K562 (cell line): Measurements from ENCODE around the gene ALOX12B. TPM values are rescaled to one million over a fixed set of nuclear protein-coding genes. Genes with fewer than 3 reads are reported as not detected.

Source experiments
- ATF2 ChIP-seq: sonication (generic); formaldehyde crosslinking; IDR thresholded peaks from 2 replicates; pipeline ENCODE4 v1.8.1; 2022; ENCODE audit warnings: missing genetic modification reagents
- ATF7 ChIP-seq: fragments of 450-650 bp; IDR thresholded peaks from 2 replicates; pipeline ENCODE4 v1.7.1; 2014; ENCODE audit warnings: mild to moderate bottlenecking, moderate library complexity
- CREB3L1 ChIP-seq: fragments of 450-650 bp; IDR thresholded peaks from 2 replicates; pipeline ENCODE4 v1.6.1; 2014; ENCODE audit warnings: low read depth, mild to moderate bottlenecking, moderate library complexity, borderline replicate concordance
- FIP1L1 ChIP-seq: fragments of 200-400 bp; formaldehyde crosslinking; IDR thresholded peaks from 2 replicates; pipeline ENCODE4 v1.6.1; 2018; ENCODE audit warnings: mild to moderate bottlenecking, low read depth, low read length; ENCODE audit not compliant: poor library complexity, severe bottlenecking
- FOXJ3 ChIP-seq: sonication (generic); formaldehyde crosslinking; IDR thresholded peaks from 2 replicates; pipeline ENCODE4 v1.4.0; 2020; ENCODE audit warnings: mild to moderate bottlenecking, missing genetic modification reagents
- GATAD2A ChIP-seq: fragments of 450-650 bp; IDR thresholded peaks from 2 replicates; pipeline ENCODE4 v1.6.1; 2017
- KHSRP ChIP-seq: fragments of 450-650 bp; IDR thresholded peaks from 2 replicates; pipeline ENCODE4 v1.6.1; 2017
- MNT ChIP-seq, 2 experiments: fragments of 450-650 bp; conservative IDR thresholded peaks; 2 replicates each; pipeline ENCODE4 v1.6.1; 2017; ENCODE audit warnings: mild to moderate bottlenecking in 2 of 2, moderate library complexity in 2 of 2
- MTA3 ChIP-seq: fragments of 450-650 bp; formaldehyde crosslinking; IDR thresholded peaks from 2 replicates; pipeline ENCODE4 v1.6.1; 2017; ENCODE audit warnings: mild to moderate bottlenecking, borderline replicate concordance
- MXD1 ChIP-seq: fragments of 250-450 bp; sonication (Bioruptor Pico); IDR thresholded peaks from 2 replicates; pipeline ENCODE4 v1.8.0; 2021; ENCODE audit warnings: borderline replicate concordance, mild to moderate bottlenecking, moderate library complexity; ENCODE audit not compliant: poor library complexity, severe bottlenecking
- NCOA2 ChIP-seq, 2 experiments: fragments of 450-650 bp; IDR thresholded peaks; 2 replicates each; pipeline ENCODE4 v1.6.1; 2018; ENCODE audit warnings: mild to moderate bottlenecking in 2 of 2, moderate library complexity in 1 of 2; ENCODE audit not compliant: partially characterized antibody in 2 of 2
- PHB ChIP-seq: fragments of 250-450 bp; sonication (Bioruptor Pico); IDR thresholded peaks from 2 replicates; pipeline ENCODE4 v1.5.0; 2021
- RBFOX2 ChIP-seq: fragments of 200-400 bp; formaldehyde crosslinking; IDR thresholded peaks from 2 replicates; pipeline ENCODE4 v1.6.1; 2017; ENCODE audit warnings: low read depth, mild to moderate bottlenecking, low read length, moderate library complexity
- SMAD3 ChIP-seq: fragments of 450-650 bp; formaldehyde crosslinking; conservative IDR thresholded peaks from 2 replicates; pipeline ENCODE4 v1.4.0; 2020; ENCODE audit warnings: mild to moderate bottlenecking
- SMC3 ChIP-seq: conservative IDR thresholded peaks from 2 replicates; pipeline ENCODE4 v1.6.1; 2011; ENCODE audit warnings: low read depth, low read length, improper control_type of control experiment; ENCODE audit not compliant: insufficient read depth
- YBX1 ChIP-seq: fragments of 450-650 bp; IDR thresholded peaks from 2 replicates; pipeline ENCODE4 v1.7.1; 2016; ENCODE audit warnings: mild to moderate bottlenecking
- ZNF134 ChIP-seq: fragments of 250-450 bp; sonication (Bioruptor Pico); conservative IDR thresholded peaks from 2 replicates; pipeline ENCODE4 v1.4.0; 2020
- polyA plus RNA-seq, 8 experiments: library from polyadenylated mRNA; depleted of rRNA in 4 of 8; stranded (reverse) in 5 of 8; unstranded in 3 of 8; fragments of >200 nt; fragmentation: Nextera tagmentation in 2 of 8; fragmentation: Illumina TruSeq in 1 of 8; extraction: Ambion mirVana in 2 of 8; extraction: Trizol in 1 of 8; gene quantifications; 2 replicates each; pipeline versions ENCODE4 v1.2.1 to v1.2.3, GENCODE V29; 2011 to 2014; ENCODE audit warnings: inconsistent platforms in 1 of 8, missing spikeins in 1 of 8
- total RNA-seq, 7 experiments: library from RNA; depleted of rRNA in 6 of 7; stranded (reverse); fragments of >200 nt in 6 of 7; fragmentation: Illumina TruSeq in 2 of 7; extraction: Trizol in 2 of 7; gene quantifications; 2 replicates each; pipeline versions ENCODE4 v1.2.1 to v1.2.3, GENCODE V29; 2011 to 2021; ENCODE audit warnings: low replicate concordance in 1 of 7
- TF ChIP-seq, protein P1 (sequence below): sonication (generic); formaldehyde crosslinking; IDR thresholded peaks from 2 replicates; pipeline ENCODE4 v1.8.1; 2023; ENCODE audit warnings: mild to moderate bottlenecking, missing genetic modification reagents
- TF ChIP-seq, protein P2 (sequence below): sonication (generic); formaldehyde crosslinking; IDR thresholded peaks from 2 replicates; pipeline ENCODE4 v1.9.0; 2022; ENCODE audit warnings: mild to moderate bottlenecking, missing genetic modification reagents

Gene ALOX12B
- total and polyA plus RNA-seq, 9 of the 15 experiments (the other 6 are each of a cell fraction or from before 2014, with no cell fraction given), result not detected

DNA sequence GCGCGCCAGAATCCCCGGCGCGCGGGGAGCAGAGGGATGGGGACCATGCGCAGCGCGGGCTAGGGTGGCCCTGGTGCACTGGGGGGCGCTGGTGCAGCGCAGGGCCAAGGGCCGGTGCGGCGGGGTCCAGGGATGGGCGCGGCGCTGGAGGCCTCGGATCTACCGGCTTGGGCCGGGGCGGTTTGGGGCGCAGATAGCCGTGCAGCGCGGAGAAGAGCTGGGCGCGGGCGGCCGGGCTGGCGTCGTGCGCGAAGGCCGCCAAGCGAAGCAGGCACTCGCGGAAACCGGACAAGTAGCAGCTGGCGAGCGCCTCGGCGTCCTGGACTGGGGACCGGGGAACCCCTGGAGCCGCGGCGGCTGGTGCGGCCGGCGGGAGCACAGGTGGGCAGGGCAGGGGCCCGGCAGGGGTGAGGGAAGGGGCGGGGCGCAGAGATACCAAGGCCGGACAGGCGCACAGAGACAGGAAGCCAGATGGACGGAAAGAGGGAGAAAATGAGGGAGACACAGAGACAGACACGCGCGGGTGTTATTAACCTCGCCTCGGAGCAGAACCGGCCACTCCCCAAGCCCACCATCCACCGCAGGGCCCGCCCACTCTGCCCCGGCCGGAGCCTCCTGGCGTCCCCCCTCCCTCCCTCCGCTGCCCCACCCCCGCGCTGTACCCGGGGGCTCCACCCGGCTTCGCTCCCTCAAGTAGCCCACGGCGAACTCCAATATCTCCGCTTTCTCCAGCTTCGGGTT is 34.3 kb upstream of the ALOX12B start (continued):
- TF ChIP-seq, protein P1, sequence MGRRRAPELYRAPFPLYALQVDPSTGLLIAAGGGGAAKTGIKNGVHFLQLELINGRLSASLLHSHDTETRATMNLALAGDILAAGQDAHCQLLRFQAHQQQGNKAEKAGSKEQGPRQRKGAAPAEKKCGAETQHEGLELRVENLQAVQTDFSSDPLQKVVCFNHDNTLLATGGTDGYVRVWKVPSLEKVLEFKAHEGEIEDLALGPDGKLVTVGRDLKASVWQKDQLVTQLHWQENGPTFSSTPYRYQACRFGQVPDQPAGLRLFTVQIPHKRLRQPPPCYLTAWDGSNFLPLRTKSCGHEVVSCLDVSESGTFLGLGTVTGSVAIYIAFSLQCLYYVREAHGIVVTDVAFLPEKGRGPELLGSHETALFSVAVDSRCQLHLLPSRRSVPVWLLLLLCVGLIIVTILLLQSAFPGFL, result no peak
- TF ChIP-seq FIP1L1, result peak; percentile 83
- no peak for TF ChIP-seq PHB (CRISPR knock-in tag)
- no peak for TF ChIP-seq SMAD3 (CRISPR knock-in tag)
- no peak for TF ChIP-seq ATF2
- TF ChIP-seq GATAD2A, result no peak
- no peak for TF ChIP-seq KHSRP
- peak in 1 of 2 experiments; percentile 49; a peak in 1 of 4 replicates for TF ChIP-seq MNT (conservative IDR thresholded peaks at IDR 0.05)
- no peak for TF ChIP-seq YBX1
- no peak for TF ChIP-seq ZNF134 (CRISPR knock-in tag)
- TF ChIP-seq CREB3L1, result no peak
- TF ChIP-seq RBFOX2, result 0 out of 2 replicates have a peak, but pooled peaks have one; percentile 21
- no peak for TF ChIP-seq NCOA2 (IDR thresholded peaks at IDR 0.05; ENCODE audit: partially characterized antibody in 2 of 2)
- TF ChIP-seq MXD1 (CRISPR knock-in tag), result no peak
- TF ChIP-seq, protein P2, sequence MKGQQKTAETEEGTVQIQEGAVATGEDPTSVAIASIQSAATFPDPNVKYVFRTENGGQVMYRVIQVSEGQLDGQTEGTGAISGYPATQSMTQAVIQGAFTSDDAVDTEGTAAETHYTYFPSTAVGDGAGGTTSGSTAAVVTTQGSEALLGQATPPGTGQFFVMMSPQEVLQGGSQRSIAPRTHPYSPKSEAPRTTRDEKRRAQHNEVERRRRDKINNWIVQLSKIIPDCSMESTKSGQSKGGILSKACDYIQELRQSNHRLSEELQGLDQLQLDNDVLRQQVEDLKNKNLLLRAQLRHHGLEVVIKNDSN, result no peak
- TF ChIP-seq ATF7, result 0 out of 2 replicates have a peak, but pooled peaks have one; percentile 24
- peak; percentile 64; the same call in 1 of the 2 replicates for TF ChIP-seq MTA3
- TF ChIP-seq FOXJ3, result no peak
- TF ChIP-seq SMC3, result peak; percentile 38; the same call in 1 of the 2 replicates
